ENCODE data around the gene WFDC6. TPM values are rescaled to one million over a fixed set of nuclear protein-coding genes. Genes with fewer than 3 reads are reported as not detected.

Gene WFDC6
- total and polyA plus RNA-seq, 2 of the 8 experiments (the other 6 are each of a cell fraction or from before 2014, with no cell fraction given): not detected

DNA sequence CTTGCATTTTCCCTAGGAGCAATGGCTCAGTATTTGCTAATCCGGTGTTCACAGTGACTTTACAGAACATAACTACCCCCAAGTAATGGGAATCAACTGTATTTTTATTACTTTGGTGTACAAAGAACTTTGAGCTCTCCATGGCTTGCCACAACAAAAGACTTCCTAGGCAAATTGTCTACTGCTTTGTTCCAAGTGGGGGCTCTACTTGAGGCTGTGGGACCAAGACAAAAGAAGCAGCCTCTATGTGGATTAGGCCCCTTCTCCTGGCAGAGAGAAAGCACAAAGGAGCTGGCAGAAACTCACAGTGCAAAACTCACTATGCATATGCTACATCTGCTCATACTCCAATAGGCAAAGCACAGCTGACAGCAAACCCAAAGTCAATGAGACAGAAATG, 38.9 kb upstream of the WFDC6 start:
- Histone ChIP-seq H2BK12ac (ENCODE audit: low read depth, low read length) (peak overlapping the region; percentile 30; the same call in 1 of the 2 replicates), H4K91ac (replicated peaks; ENCODE audit: insufficient read length, low read length) (no peak overlapping the region), H3K79me1 (ENCODE audit: low read depth, low read length) (no peaks in the 10 kb centered on the region), H2BK15ac (ENCODE audit: low read length) (peak overlapping the region; percentile 19; the same call in 1 of the 2 replicates), H3K36me3 (ENCODE audit: control insufficient read depth in 2 of 4, insufficient read depth in 4 of 4, low read length in 3 of 4) (no peaks in the 10 kb centered on the region), H3K23me2 (ENCODE audit: low read depth, low read length) (no peaks in the 10 kb centered on the region), H4K20me1 (replicated peaks in 1 of 2; ENCODE audit: control insufficient read depth in 1 of 2, insufficient read depth in 2 of 2, low read length in 2 of 2) (no peaks in the 10 kb centered on the region), H2BK20ac (ENCODE audit: low read length) (no peak overlapping the region; the same call in 1 of the 2 replicates), H3K56ac (replicated peaks; ENCODE audit: insufficient read length, low read depth, low read length) (no peak overlapping the region), H3K4me1 (replicated peaks in 1 of 4; ENCODE audit: control insufficient read depth in 3 of 4, insufficient read depth in 4 of 4, low read length in 3 of 4) (peaks cover under 1 to 8% (median 4%) of the 10 kb centered on the region in 4 experiments; a peak in 6 of 7 replicates), H3K23ac (ENCODE audit: insufficient read length) (no peak overlapping the region), H3K27ac (ENCODE audit: low read depth, low read length) (no peak overlapping the region), H2BK5ac (ENCODE audit: low read depth, low read length) (no peak overlapping the region), H2AFZ (ENCODE audit: low read length) (no peak overlapping the region), H2AK5ac (ENCODE audit: low read depth, low read length) (no peak overlapping the region), H3K18ac (ENCODE audit: extremely low read depth, low read length) (no peak overlapping the region), H3K4ac (replicated peaks; ENCODE audit: insufficient read length, low read depth, low read length) (no peak overlapping the region), H3K9me3 (ENCODE audit: insufficient read depth in 2 of 2, low read depth in 1 of 2, low read length in 1 of 2) (no peaks in the 10 kb centered on the region), H3K4me3 (ENCODE audit: extremely low read depth in 1 of 4, insufficient read depth in 2 of 4, low read depth in 3 of 4, low read length in 4 of 4) (no peak overlapping the region), H4K8ac (ENCODE audit: extremely low read depth, insufficient read depth, low read length) (no peak overlapping the region), H3K4me2 (ENCODE audit: insufficient read depth in 1 of 2, low read depth in 2 of 2, low read length in 2 of 2) (no peak overlapping the region; a peak in 1 of 4 replicates), H4K5ac (ENCODE audit: insufficient read length, low read depth, low read length) (no peak overlapping the region), H2BK120ac (replicated peaks; ENCODE audit: low read depth, low read length) (no peak overlapping the region), H3K9ac (replicated peaks in 1 of 4; ENCODE audit: extremely low read depth in 1 of 4, low read depth in 3 of 4, low read length in 3 of 4) (no peak overlapping the region), H3K14ac (ENCODE audit: insufficient read length) (no peak overlapping the region), H3K79me2 (ENCODE audit: control insufficient read depth in 1 of 2, insufficient read depth in 2 of 2, low read length in 2 of 2) (no peaks in the 10 kb centered on the region), H3K27me3 (replicated peaks in 1 of 4; ENCODE audit: control insufficient read depth in 3 of 4, extremely low read depth in 1 of 4, insufficient read depth in 3 of 4, low read length in 3 of 4) (no peaks in the 10 kb centered on the region)
- FAIRE-seq: peak; percentile 32
- ChIA-PET POLR2A (ENCODE audit: partially characterized antibody) (interaction anchor here (0.6 kb wide), 1 partner anchor 174 kb away, joined by 3 read pairs; no protein-coding TSS in a partner anchor), CTCF (ENCODE audit: partially characterized antibody) (interaction anchor here (1.1 to 5.2 kb wide), 2 partner anchors 193 to 287 kb away, joined by 3 to 30 read pairs; no protein-coding TSS in a partner anchor)
- WGBS, 2 experiments (ENCODE audit: extremely low coverage in 1 of 2, insufficient coverage in 1 of 2, insufficient read length in 1 of 2, insufficient replicate concordance in 2 of 2, low coverage in 1 of 2, low lambda C conversion rate in 2 of 2, missing lambda C conversion rate in 1 of 2): 96% methylated on average over 1 of the region's 1 CpG; no CpG with 5 or more reads in 1 of the 2 experiments
- no peak for DNase-seq (ENCODE audit: low read depth in 1 of 2, low spot score in 2 of 2)
- TF ChIP-seq KDM1A (IDR thresholded peaks at IDR 0.05; ENCODE audit: borderline replicate concordance, low read length): no peak
